ENCODE measurements around the gene BCL2L12.

Gene BCL2L12

GRCh38 chr19:49672131-49672919 is 6.6 kb downstream of the BCL2L12 start:
- H3K27ac ChIP-seq, result peak overlapping the region; percentile 77

GRCh38 chr19:49676136-49676783 is 10.5 kb downstream of the BCL2L12 start:
- peak overlapping the region; percentile 96 for H3K27ac ChIP-seq
- no peak for TF ChIP-seq CTCF (conservative IDR thresholded peaks at IDR 0.05)

More at GRCh38 chr19:49672131-49672919, 6.6 kb downstream of the BCL2L12 start:
- peak; percentile 99 for TF ChIP-seq CTCF (conservative IDR thresholded peaks at IDR 0.05)

GRCh38 chr19:49676784-49677230 is 11.1 kb downstream of the BCL2L12 start:
- TF ChIP-seq CTCF (conservative IDR thresholded peaks at IDR 0.05), result no peak
- peak overlapping the region; percentile 96 for H3K27ac ChIP-seq

GRCh38 chr19:49677231-49677900 is 11.6 kb downstream of the BCL2L12 start, which contains the start of gene PRMT1:
Gene PRMT1, plus strand, starts transcription at chr19:49677271. Its CDS starts 10 bp downstream, at chr19:49677281.
- TF ChIP-seq CTCF (conservative IDR thresholded peaks at IDR 0.05), result no peak
- H3K27ac ChIP-seq, result peak within 1 kb of the TSS; percentile 96

GRCh38 chr19:49677901-49678674 is 12.4 kb downstream of the BCL2L12 start:
- H3K27ac ChIP-seq, result peak overlapping the region; percentile 96
- TF ChIP-seq CTCF (conservative IDR thresholded peaks at IDR 0.05), result peak; percentile 75

GRCh38 chr19:49678985-49679770 is 13.4 kb downstream of the BCL2L12 start:
- H3K27ac ChIP-seq, result peak overlapping the region; percentile 96
- TF ChIP-seq CTCF (conservative IDR thresholded peaks at IDR 0.05), result no peak

All from VCaP (cell line).